ENCODE data around the gene PPP1R8. TPM values are rescaled to one million over a fixed set of nuclear protein-coding genes. Genes with fewer than 3 reads are reported as not detected.
"Not testable (repeated sequence)": the region's sequence is repeated elsewhere in the genome, so short reads cannot be mapped to it uniquely, and the experiment has no call there.

The PPP1R8 gene
- polyA plus RNA-seq (2012; ENCODE audit: missing spikeins) = 38.8 TPM

- DNase-seq (ENCODE audit: insufficient read length) (peak; percentile 71), FAIRE-seq (peak; percentile 97)
- TF ChIP-seq POLR2A (IDR thresholded peaks at IDR 0.05; ENCODE audit: low read depth, low read length) (peak; percentile 97), TAF1 (IDR thresholded peaks at IDR 0.05; ENCODE audit: borderline replicate concordance, low read depth, low read length) (peak; percentile 99), POLR2AphosphoS5 (IDR thresholded peaks at IDR 0.05; ENCODE audit: low read depth, low read length) (peak; percentile 91)
Measured at GRCh38 chr1:27830621-27831440, at the start of gene PPP1R8. PPP1R8 (plus strand) TSS chr1:27830782; CDS start chr1:27830836, 54 bp downstream.

- no peak for TF ChIP-seq TAF1 (IDR thresholded peaks at IDR 0.05; ENCODE audit: borderline replicate concordance, low read depth, low read length)
- no peak for TF ChIP-seq POLR2A (IDR thresholded peaks at IDR 0.05; ENCODE audit: low read depth, low read length)
- TF ChIP-seq POLR2AphosphoS5 (IDR thresholded peaks at IDR 0.05; ENCODE audit: low read depth, low read length) = no peak
- no peak for FAIRE-seq
- no peak for DNase-seq (ENCODE audit: insufficient read length)
Measured at GRCh38 chr1:27782950-27783349, 47.6 kb upstream of the PPP1R8 start.

- no peak for FAIRE-seq
- TF ChIP-seq TAF1 (IDR thresholded peaks at IDR 0.05; ENCODE audit: borderline replicate concordance, low read depth, low read length) = no peak
- no peak for TF ChIP-seq POLR2AphosphoS5 (IDR thresholded peaks at IDR 0.05; ENCODE audit: low read depth, low read length)
- no peak for TF ChIP-seq POLR2A (IDR thresholded peaks at IDR 0.05; ENCODE audit: low read depth, low read length)
- DNase-seq (ENCODE audit: insufficient read length) = no peak
Measured at GRCh38 chr1:27784700-27785099, 45.9 kb upstream of the PPP1R8 start.

GRCh38 chr1:27785781-27786455 is 44.7 kb upstream of the PPP1R8 start:
- DNase-seq (ENCODE audit: insufficient read length) (no peak), FAIRE-seq (no peak)
- no peak for TF ChIP-seq POLR2A (IDR thresholded peaks at IDR 0.05; ENCODE audit: low read depth, low read length)
- TF ChIP-seq POLR2AphosphoS5 (IDR thresholded peaks at IDR 0.05; ENCODE audit: low read depth, low read length) = no peak
- TF ChIP-seq TAF1 (IDR thresholded peaks at IDR 0.05; ENCODE audit: borderline replicate concordance, low read depth, low read length) = no peak

- DNase-seq (ENCODE audit: insufficient read length) (no peak), FAIRE-seq (no peak)
- TF ChIP-seq POLR2A (IDR thresholded peaks at IDR 0.05; ENCODE audit: low read depth, low read length) (no peak), TAF1 (IDR thresholded peaks at IDR 0.05; ENCODE audit: borderline replicate concordance, low read depth, low read length) (no peak), POLR2AphosphoS5 (IDR thresholded peaks at IDR 0.05; ENCODE audit: low read depth, low read length) (no peak)
Measured at GRCh38 chr1:27787895-27788294, 42.7 kb upstream of the PPP1R8 start.

GRCh38 chr1:27789540-27790041 is 41.0 kb upstream of the PPP1R8 start:
- FAIRE-seq (no peak), DNase-seq (ENCODE audit: insufficient read length) (no peak)
- TF ChIP-seq POLR2A (IDR thresholded peaks at IDR 0.05; ENCODE audit: low read depth, low read length) = no peak
- TF ChIP-seq POLR2AphosphoS5 (IDR thresholded peaks at IDR 0.05; ENCODE audit: low read depth, low read length) = no peak
- no peak for TF ChIP-seq TAF1 (IDR thresholded peaks at IDR 0.05; ENCODE audit: borderline replicate concordance, low read depth, low read length)

- not testable (repeated sequence) for FAIRE-seq; DNase-seq (ENCODE audit: insufficient read length)
Measured at GRCh38 chr1:27790270-27790669, 40.3 kb upstream of the PPP1R8 start.

GRCh38 chr1:27795601-27796000 is 35.0 kb upstream of the PPP1R8 start:
- TF ChIP-seq POLR2A (IDR thresholded peaks at IDR 0.05; ENCODE audit: low read depth, low read length) = no peak
- TF ChIP-seq TAF1 (IDR thresholded peaks at IDR 0.05; ENCODE audit: borderline replicate concordance, low read depth, low read length) = no peak
- TF ChIP-seq POLR2AphosphoS5 (IDR thresholded peaks at IDR 0.05; ENCODE audit: low read depth, low read length) = no peak

GRCh38 chr1:27804791-27805190 is 25.8 kb upstream of the PPP1R8 start:
- FAIRE-seq (no peak), DNase-seq (ENCODE audit: insufficient read length) (no peak)
- TF ChIP-seq POLR2A (IDR thresholded peaks at IDR 0.05; ENCODE audit: low read depth, low read length) = no peak
- TF ChIP-seq POLR2AphosphoS5 (IDR thresholded peaks at IDR 0.05; ENCODE audit: low read depth, low read length) = no peak

More at GRCh38 chr1:27795601-27796000, 35.0 kb upstream of the PPP1R8 start:
- DNase-seq (ENCODE audit: insufficient read length) (no peak), FAIRE-seq (no peak)

GRCh38 chr1:27806758-27807157 is 23.8 kb upstream of the PPP1R8 start:
- FAIRE-seq = no peak

GRCh38 chr1:27807385-27807784 is 23.2 kb upstream of the PPP1R8 start:
- TF ChIP-seq TAF1 (IDR thresholded peaks at IDR 0.05; ENCODE audit: borderline replicate concordance, low read depth, low read length) (no peak), POLR2AphosphoS5 (IDR thresholded peaks at IDR 0.05; ENCODE audit: low read depth, low read length) (no peak), POLR2A (IDR thresholded peaks at IDR 0.05; ENCODE audit: low read depth, low read length) (no peak)
- DNase-seq (ENCODE audit: insufficient read length) (no peak), FAIRE-seq (no peak)

More at GRCh38 chr1:27806758-27807157, 23.8 kb upstream of the PPP1R8 start:
- TF ChIP-seq POLR2A (IDR thresholded peaks at IDR 0.05; ENCODE audit: low read depth, low read length) = no peak
- no peak for TF ChIP-seq TAF1 (IDR thresholded peaks at IDR 0.05; ENCODE audit: borderline replicate concordance, low read depth, low read length)
- TF ChIP-seq POLR2AphosphoS5 (IDR thresholded peaks at IDR 0.05; ENCODE audit: low read depth, low read length) = no peak
- no peak for DNase-seq (ENCODE audit: insufficient read length)

GRCh38 chr1:27808131-27808530 is 22.5 kb upstream of the PPP1R8 start:
- not testable (repeated sequence) for FAIRE-seq

More at GRCh38 chr1:27808131-27808530, 22.5 kb upstream of the PPP1R8 start:
- DNase-seq (ENCODE audit: insufficient read length) = not testable (repeated sequence)

Measured in GM12892 (cell line).